ENCODE data around the gene OSBPL6. TPM values are rescaled to one million over a fixed set of nuclear protein-coding genes. Genes with fewer than 3 reads are reported as not detected.
A peak's percentile ranks its signal among the peaks of the same experiment; 100 is the strongest.

The OSBPL6 gene
- total and polyA plus RNA-seq, 9 of the 15 experiments (the other 6 are each of a cell fraction or from before 2014, with no cell fraction given): 3.4 to 12.7 (median 9.3) TPM

DNA sequence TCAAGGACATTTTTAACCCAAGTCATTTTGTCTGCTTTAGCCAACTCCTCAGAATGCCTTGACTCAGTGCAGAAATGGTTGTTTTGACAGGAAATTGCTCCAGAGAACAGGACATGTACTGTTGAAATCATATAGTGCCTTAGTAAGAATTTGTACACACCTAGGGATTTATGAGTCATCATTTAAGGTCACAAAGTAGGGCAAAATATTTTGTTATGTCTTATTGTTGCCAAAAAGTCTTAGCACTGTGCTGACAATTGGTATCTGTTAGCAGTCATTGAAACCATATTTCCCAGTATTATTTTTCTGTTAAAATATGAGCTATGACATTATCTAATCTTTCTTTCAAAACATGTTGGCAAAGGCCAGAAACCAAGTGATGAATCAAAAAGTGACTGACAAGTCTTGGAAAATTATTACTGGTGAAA lies 104.5 kb downstream of the OSBPL6 start:
- H3K9me3 ChIP-seq (replicated peaks; ENCODE audit: control insufficient read depth, insufficient read depth, low read depth, low read length): no peaks in the 10 kb centered on the region
- POLR2A ChIA-PET: interaction anchor here (1.0 to 1.4 kb wide), 2 partner anchors 13 to 22 kb away, joined by 3 to 4 read pairs; no protein-coding TSS in a partner anchor
- H3K9ac ChIP-seq (ENCODE audit: insufficient read depth in 1 of 2, low read depth in 2 of 2, low read length in 2 of 2): no peak overlapping the region
- BruUV-seq (replicated peaks): no TSS peak
- H3K4me2 ChIP-seq (ENCODE audit: insufficient read depth, low read length): no peak overlapping the region
- no peaks in the 10 kb centered on the region for H3K36me3 ChIP-seq (ENCODE audit: control insufficient read depth, insufficient read depth, low read length)
- no peak for DNase-seq (ENCODE audit: extremely low read depth in 1 of 4, low spot score in 3 of 4)
- H4K20me1 ChIP-seq (replicated peaks; ENCODE audit: control insufficient read depth, insufficient read depth, low read length): no peaks in the 10 kb centered on the region
- no peak; the same call in 2 of the 3 replicates for ATAC-seq
- H3K79me2 ChIP-seq (ENCODE audit: control insufficient read depth, insufficient read depth, low read length): no peaks in the 10 kb centered on the region
- no peak overlapping the region for H3K4me3 ChIP-seq
- 0 out of 5 replicates have a peak, but pooled peaks cover 0 to 7% of the 10 kb centered on the region in 2 experiments for H3K4me1 ChIP-seq (replicated peaks in 1 of 2; ENCODE audit: control insufficient read depth in 2 of 2, insufficient read depth in 2 of 2, low read length in 2 of 2)
- no peak overlapping the region for H2AFZ ChIP-seq (ENCODE audit: low read depth, low read length)
- intact Hi-C loops (cut with micrococcal nuclease): no loop called here
- H3K27ac ChIP-seq (ENCODE audit: extremely low read depth, low read depth, low read length): no peak overlapping the region
- no peak for FAIRE-seq
- no peaks in the 10 kb centered on the region for H3K27me3 ChIP-seq (ENCODE audit: control insufficient read depth in 2 of 2, insufficient read depth in 2 of 2, low read length in 2 of 2)
- CTCF ChIA-PET (ENCODE audit: low intra/inter-chr PET ratio): no interaction called here
- H3K9me1 ChIP-seq (ENCODE audit: control insufficient read depth, insufficient read depth, low read length): no peaks in the 10 kb centered on the region
- in situ Hi-C loops (cut with MboI): no loop called here
- TF ChIP-seq MEIS2 (IDR thresholded peaks at IDR 0.05; ENCODE audit: partially characterized antibody): peak; percentile 71
- TF ChIP-seq, protein P1, sequence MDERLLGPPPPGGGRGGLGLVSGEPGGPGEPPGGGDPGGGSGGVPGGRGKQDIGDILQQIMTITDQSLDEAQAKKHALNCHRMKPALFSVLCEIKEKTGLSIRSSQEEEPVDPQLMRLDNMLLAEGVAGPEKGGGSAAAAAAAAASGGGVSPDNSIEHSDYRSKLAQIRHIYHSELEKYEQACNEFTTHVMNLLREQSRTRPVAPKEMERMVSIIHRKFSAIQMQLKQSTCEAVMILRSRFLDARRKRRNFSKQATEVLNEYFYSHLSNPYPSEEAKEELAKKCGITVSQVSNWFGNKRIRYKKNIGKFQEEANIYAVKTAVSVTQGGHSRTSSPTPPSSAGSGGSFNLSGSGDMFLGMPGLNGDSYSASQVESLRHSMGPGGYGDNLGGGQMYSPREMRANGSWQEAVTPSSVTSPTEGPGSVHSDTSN (CRISPR knock-in tag; IDR thresholded peaks at IDR 0.05; ENCODE audit: low read depth): no peak
- TF ChIP-seq, protein P1 (tag; conservative IDR thresholded peaks at IDR 0.05; ENCODE audit: low read depth): peak; percentile 83
- no peak for TF ChIP-seq GATAD2B (IDR thresholded peaks at IDR 0.05; ENCODE audit: borderline replicate concordance)
- peak; percentile 24; the same call in 1 of the 2 replicates for TF ChIP-seq ARID1B (IDR thresholded peaks at IDR 0.05)
- TF ChIP-seq JUNB (CRISPR knock-in tag; conservative IDR thresholded peaks at IDR 0.05): peak; percentile 57; the same call in 1 of the 2 replicates
- peak; percentile 32; the same call in 1 of the 2 replicates for TF ChIP-seq JUND (IDR thresholded peaks at IDR 0.05; ENCODE audit: borderline replicate concordance, low read depth, low read length)
- no peak; the same call in 2 of the 3 replicates for TF ChIP-seq JUND (tag; IDR thresholded peaks at IDR 0.05; ENCODE audit: borderline replicate concordance, low read depth, low read length)
- TF ChIP-seq NFXL1 (CRISPR knock-in tag; IDR thresholded peaks at IDR 0.05): no peak
- TF ChIP-seq, protein P2, sequence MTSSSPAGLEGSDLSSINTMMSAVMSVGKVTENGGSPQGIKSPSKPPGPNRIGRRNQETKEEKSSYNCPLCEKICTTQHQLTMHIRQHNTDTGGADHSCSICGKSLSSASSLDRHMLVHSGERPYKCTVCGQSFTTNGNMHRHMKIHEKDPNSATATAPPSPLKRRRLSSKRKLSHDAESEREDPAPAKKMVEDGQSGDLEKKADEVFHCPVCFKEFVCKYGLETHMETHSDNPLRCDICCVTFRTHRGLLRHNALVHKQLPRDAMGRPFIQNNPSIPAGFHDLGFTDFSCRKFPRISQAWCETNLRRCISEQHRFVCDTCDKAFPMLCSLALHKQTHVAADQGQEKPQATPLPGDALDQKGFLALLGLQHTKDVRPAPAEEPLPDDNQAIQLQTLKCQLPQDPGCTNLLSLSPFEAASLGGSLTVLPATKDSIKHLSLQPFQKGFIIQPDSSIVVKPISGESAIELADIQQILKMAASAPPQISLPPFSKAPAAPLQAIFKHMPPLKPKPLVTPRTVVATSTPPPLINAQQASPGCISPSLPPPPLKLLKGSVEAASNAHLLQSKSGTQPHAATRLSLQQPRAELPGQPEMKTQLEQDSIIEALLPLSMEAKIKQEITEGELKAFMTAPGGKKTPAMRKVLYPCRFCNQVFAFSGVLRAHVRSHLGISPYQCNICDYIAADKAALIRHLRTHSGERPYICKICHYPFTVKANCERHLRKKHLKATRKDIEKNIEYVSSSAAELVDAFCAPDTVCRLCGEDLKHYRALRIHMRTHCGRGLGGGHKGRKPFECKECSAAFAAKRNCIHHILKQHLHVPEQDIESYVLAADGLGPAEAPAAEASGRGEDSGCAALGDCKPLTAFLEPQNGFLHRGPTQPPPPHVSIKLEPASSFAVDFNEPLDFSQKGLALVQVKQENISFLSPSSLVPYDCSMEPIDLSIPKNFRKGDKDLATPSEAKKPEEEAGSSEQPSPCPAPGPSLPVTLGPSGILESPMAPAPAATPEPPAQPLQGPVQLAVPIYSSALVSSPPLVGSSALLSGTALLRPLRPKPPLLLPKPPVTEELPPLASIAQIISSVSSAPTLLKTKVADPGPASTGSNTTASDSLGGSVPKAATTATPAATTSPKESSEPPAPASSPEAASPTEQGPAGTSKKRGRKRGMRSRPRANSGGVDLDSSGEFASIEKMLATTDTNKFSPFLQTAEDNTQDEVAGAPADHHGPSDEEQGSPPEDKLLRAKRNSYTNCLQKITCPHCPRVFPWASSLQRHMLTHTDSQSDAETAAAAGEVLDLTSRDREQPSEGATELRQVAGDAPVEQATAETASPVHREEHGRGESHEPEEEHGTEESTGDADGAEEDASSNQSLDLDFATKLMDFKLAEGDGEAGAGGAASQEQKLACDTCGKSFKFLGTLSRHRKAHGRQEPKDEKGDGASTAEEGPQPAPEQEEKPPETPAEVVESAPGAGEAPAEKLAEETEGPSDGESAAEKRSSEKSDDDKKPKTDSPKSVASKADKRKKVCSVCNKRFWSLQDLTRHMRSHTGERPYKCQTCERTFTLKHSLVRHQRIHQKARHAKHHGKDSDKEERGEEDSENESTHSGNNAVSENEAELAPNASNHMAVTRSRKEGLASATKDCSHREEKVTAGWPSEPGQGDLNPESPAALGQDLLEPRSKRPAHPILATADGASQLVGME (CRISPR knock-in tag; IDR thresholded peaks at IDR 0.05): no peak
- TF ChIP-seq, protein P3, sequence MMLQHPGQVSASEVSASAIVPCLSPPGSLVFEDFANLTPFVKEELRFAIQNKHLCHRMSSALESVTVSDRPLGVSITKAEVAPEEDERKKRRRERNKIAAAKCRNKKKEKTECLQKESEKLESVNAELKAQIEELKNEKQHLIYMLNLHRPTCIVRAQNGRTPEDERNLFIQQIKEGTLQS (IDR thresholded peaks at IDR 0.05): peak; percentile 76
- TF ChIP-seq, protein P3 (CRISPR knock-in tag; conservative IDR thresholded peaks at IDR 0.05): no peak
- TF ChIP-seq, protein P4, sequence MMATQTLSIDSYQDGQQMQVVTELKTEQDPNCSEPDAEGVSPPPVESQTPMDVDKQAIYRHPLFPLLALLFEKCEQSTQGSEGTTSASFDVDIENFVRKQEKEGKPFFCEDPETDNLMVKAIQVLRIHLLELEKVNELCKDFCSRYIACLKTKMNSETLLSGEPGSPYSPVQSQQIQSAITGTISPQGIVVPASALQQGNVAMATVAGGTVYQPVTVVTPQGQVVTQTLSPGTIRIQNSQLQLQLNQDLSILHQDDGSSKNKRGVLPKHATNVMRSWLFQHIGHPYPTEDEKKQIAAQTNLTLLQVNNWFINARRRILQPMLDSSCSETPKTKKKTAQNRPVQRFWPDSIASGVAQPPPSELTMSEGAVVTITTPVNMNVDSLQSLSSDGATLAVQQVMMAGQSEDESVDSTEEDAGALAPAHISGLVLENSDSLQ (IDR thresholded peaks at IDR 0.05): peak; percentile 29; the same call in 1 of the 2 replicates
